IPS DF 6.9 (cell line): ENCODE results near the gene AMPH.

Experiments
- DNase-seq: peaks from one replicate; pipeline ENCODE4 v3.0.0-alpha.2; 2013; ENCODE audit warnings: low read depth, low spot score
- H3K27ac ChIP-seq: one replicate; pipeline ENCODE4 v1.5.1; 2013; ENCODE audit warnings: low read length, control low read depth
- H3K27me3 ChIP-seq: 2 replicates; pipeline ENCODE4 v1.6.1; 2013; ENCODE audit warnings: mild to moderate bottlenecking, low read length; ENCODE audit not compliant: control insufficient read depth, insufficient read depth
- H3K36me3 ChIP-seq: 2 replicates; pipeline ENCODE4 v1.6.1; 2013; ENCODE audit warnings: low read length; ENCODE audit not compliant: control insufficient read depth, insufficient read depth
- H3K4me1 ChIP-seq: 2 replicates; pipeline ENCODE4 v1.6.1; 2013; ENCODE audit warnings: low read length; ENCODE audit not compliant: control insufficient read depth, insufficient read depth
- H3K4me3 ChIP-seq: 2 replicates; pipeline ENCODE4 v1.5.1; 2013; ENCODE audit warnings: mild to moderate bottlenecking, low read length
- H3K9me3 ChIP-seq: 2 replicates; pipeline ENCODE4 v1.6.1; 2013; ENCODE audit warnings: low read length, inconsistent platforms; ENCODE audit not compliant: control insufficient read depth, insufficient read depth
- WGBS: extraction: QIAGEN DNeasy Blood & Tissue Kit; methylation state at CpG from one replicate; pipeline ENCODE4 v1.1.7; 2013; ENCODE audit warnings: mixed read lengths, missing lambda C conversion rate; ENCODE audit not compliant: insufficient read length, insufficient coverage; 5-methylcytosine and 5-hydroxymethylcytosine counted together

Gene AMPH

GRCh38 chr7:38628630-38629385 lies 2.4 kb downstream of the AMPH start:
- no peak overlapping the region for H3K4me3 ChIP-seq
- H3K27ac ChIP-seq = no peak overlapping the region
- H3K9me3 ChIP-seq = no peaks in the 10 kb centered on the region
- WGBS = no CpG with 5 or more reads among the region's 5 CpGs
- H3K27me3 ChIP-seq = peaks cover 15% of the 10 kb centered on the region
- H3K4me1 ChIP-seq = no peaks in the 10 kb centered on the region
- DNase-seq = no peak
- no peaks in the 10 kb centered on the region; the same call in 1 of the 2 replicates for H3K36me3 ChIP-seq

- Histone ChIP-seq H3K4me3 (no peak overlapping the region), H3K36me3 (no peaks in the 10 kb centered on the region; the same call in 1 of the 2 replicates), H3K27ac (no peak overlapping the region), H3K27me3 (peaks cover 9% of the 10 kb centered on the region), H3K9me3 (no peaks in the 10 kb centered on the region), H3K4me1 (peaks cover 2% of the 10 kb centered on the region; the same call in 1 of the 2 replicates)
- no peak for DNase-seq
Measured at GRCh38 chr7:38625866-38626265, 5.3 kb downstream of the AMPH start.

DNA sequence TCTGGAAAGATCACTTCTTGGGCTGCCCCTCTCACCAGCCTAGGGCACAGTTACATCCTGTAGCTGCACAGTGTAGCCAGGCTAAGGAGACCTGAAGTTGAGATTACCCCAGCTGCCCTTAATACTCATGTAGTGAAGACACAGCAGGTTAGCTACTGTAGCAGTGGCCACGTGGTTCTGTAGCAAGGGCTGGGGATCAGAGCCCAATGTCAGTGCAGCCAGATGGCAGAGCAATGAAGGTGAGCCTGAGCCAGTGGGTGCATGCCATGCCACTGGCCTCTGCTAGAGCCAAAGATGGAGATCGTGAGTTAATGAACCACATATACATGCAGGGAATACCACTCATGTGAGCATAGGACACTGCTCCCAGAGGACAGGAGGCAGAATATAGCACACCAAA lies 15.5 kb downstream of the AMPH start:
- no peak overlapping the region for H3K4me3 ChIP-seq
- no peaks in the 10 kb centered on the region for H3K36me3 ChIP-seq
- H3K9me3 ChIP-seq = no peaks in the 10 kb centered on the region
- WGBS = no CpG with 5 or more reads among the region's 2 CpGs
- no peak for DNase-seq
- no peak overlapping the region for H3K27ac ChIP-seq
- H3K27me3 ChIP-seq = no peaks in the 10 kb centered on the region
- H3K4me1 ChIP-seq = no peaks in the 10 kb centered on the region

DNA sequence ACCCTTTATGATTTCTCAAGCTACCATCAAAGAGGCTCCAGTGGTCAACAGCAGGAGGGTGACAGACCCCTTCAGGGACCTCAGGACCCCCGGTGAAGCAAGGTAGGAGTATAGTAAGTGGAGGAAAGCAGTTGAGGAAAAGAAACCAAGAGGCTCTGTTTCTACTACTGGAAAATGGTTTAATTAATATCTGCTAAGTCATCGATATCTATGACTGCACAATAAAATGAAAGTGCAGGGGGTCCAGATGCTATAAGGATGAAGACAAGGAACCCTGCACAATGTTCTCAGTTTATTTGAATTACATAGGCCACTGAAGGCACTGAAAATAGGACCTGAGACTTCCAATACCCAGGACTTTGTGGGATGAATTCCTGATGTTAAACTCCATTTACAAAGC lies 23.7 kb downstream of the AMPH start:
- Histone ChIP-seq H3K27me3 (no peaks in the 10 kb centered on the region), H3K27ac (no peak overlapping the region), H3K4me3 (no peak overlapping the region), H3K9me3 (no peaks in the 10 kb centered on the region), H3K36me3 (no peaks in the 10 kb centered on the region), H3K4me1 (no peaks in the 10 kb centered on the region)
- no CpG with 5 or more reads among the region's 2 CpGs for WGBS
- DNase-seq = no peak

- no CpG with 5 or more reads among the region's 3 CpGs for WGBS
- Histone ChIP-seq H3K4me3 (no peak overlapping the region), H3K27me3 (no peaks in the 10 kb centered on the region), H3K36me3 (no peaks in the 10 kb centered on the region), H3K27ac (no peak overlapping the region), H3K9me3 (no peaks in the 10 kb centered on the region; the same call in 1 of the 2 replicates), H3K4me1 (no peaks in the 10 kb centered on the region)
- DNase-seq = no peak
Measured at GRCh38 chr7:38600741-38601140, 30.4 kb downstream of the AMPH start.

DNA sequence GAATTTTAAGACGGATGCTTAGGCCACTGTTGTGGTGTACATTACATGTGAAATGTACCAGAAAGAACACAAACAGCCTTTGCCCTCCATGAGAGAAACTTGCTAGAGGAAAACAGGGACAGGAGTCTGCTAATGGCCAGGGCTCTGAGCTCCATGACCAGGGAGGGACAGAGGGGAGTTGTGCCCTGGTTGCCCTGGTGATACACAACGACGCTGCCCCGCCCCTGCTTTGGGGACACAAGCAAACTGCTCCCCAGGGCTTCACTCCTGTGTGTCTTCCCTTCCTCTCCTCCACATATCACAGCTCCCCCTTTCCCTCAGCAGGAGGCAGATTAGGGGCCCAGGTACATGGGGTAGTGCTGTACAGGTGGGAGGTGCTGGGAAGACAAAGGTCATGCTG lies 36.2 kb downstream of the AMPH start:
- Histone ChIP-seq H3K27ac (no peak overlapping the region), H3K36me3 (no peaks in the 10 kb centered on the region), H3K4me1 (no peaks in the 10 kb centered on the region), H3K4me3 (no peak overlapping the region), H3K27me3 (no peaks in the 10 kb centered on the region), H3K9me3 (no peaks in the 10 kb centered on the region; the same call in 1 of the 2 replicates)
- WGBS = no CpG with 5 or more reads among the region's 4 CpGs
- no peak for DNase-seq

DNA sequence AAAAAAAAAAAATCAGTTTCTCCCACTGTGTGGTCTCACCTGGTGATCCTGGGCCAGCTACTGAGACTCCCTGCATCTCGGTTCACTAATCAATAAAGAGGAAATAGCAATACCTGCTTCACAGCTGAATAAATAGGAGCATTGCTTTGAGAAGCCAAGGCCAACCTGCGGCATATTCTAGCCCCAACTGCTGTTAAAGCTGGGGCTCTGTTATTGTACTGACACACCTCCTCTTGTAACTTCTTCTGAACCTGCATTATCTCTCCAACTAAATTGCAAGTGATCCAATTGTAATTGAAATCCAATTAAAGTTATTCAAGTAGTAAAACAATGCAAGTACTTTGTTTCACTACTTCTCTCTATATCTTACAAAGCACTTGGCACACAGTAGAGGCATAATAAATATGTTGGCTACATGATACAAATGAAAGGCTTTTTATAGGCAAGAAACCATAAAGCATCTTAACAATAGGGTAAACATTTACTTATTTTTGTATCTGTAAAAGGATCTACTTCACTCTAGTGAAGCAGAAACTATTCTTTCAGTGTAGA lies 38.4 kb downstream of the AMPH start:
- Histone ChIP-seq H3K4me1 (no peaks in the 10 kb centered on the region), H3K36me3 (no peaks in the 10 kb centered on the region), H3K9me3 (no peaks in the 10 kb centered on the region; the same call in 1 of the 2 replicates), H3K27me3 (no peaks in the 10 kb centered on the region), H3K27ac (no peak overlapping the region), H3K4me3 (no peak overlapping the region)
- no CpG with 5 or more reads among the region's 2 CpGs for WGBS
- no peak for DNase-seq

DNA sequence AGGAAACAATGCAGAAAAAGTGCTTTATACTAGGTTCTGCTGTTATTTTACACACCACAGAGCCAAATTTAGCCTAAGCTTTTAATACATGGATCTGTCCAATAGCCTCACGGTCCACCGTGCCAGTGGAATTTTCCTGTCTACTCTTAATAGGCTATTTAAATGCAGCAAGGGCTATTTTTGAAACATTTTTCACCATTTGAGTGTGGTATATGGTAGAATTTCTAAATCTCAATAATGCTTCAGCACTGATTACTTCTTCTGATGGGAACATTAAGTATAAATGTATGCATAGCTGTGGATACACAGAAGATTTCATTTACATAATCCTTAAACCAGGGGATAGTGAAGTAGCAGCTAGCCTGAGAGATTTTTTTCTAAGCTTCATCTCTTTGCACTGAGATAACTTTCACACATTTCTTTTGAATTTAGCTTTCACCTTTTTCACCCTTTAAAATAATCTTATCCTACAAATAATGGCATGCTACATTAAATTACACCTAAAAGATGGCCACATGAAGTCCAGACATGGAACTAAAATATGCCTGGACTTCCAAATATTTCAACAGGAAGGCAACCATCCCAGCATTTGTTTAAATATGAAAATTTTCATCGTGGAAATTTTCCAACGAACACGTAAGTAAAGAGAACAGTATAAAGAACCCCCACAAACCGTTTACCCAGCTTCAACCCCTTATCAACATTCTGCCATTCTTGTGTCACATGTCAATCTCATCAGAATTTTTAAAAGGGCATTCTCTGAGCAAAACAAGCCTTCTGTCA lies 45.4 kb downstream of the AMPH start:
- Histone ChIP-seq H3K9me3 (no peaks in the 10 kb centered on the region), H3K4me1 (no peaks in the 10 kb centered on the region), H3K4me3 (no peak overlapping the region), H3K27ac (no peak overlapping the region), H3K36me3 (no peaks in the 10 kb centered on the region), H3K27me3 (no peaks in the 10 kb centered on the region)
- no peak for DNase-seq
- WGBS = no CpG with 5 or more reads among the region's 6 CpGs

DNA sequence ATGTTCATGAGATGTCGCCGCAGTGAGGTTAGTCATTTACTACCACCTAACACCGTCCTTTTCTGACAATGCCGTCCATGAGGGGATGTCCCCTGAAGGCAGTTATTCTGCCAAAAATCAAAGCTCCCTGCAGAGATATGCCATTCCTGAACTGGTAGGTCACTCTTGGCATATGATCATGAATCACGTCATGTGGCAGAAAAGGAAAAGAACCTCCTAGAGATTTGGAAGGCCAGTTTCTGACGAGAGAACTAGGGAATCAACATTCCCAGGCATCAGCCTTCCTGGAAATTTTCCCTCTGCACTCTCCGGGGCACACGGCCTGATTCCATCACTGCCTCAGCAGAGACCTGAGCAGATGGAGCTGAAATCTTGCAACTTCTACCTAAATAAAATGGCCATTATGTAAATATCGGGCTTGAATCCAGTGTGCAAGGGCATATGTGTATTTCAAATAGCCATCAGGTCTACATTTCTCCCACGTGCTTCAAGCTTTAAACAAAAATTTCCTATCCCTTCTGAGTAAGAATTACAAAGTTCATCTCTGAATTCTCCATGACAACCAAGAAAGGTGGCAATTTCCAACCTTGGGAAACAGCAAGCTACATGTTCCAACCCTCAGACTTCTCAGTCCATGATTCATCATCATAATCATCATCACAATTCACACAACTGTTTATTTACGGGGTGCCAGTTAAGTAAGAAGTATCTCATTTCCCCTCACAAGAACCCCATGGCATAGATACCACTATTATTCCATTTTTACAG lies 46.5 kb downstream of the AMPH start:
- no peak overlapping the region for H3K27ac ChIP-seq
- no CpG with 5 or more reads among the region's 11 CpGs for WGBS
- no peak overlapping the region for H3K4me3 ChIP-seq
- H3K36me3 ChIP-seq = no peaks in the 10 kb centered on the region
- H3K27me3 ChIP-seq = no peaks in the 10 kb centered on the region
- H3K9me3 ChIP-seq = no peaks in the 10 kb centered on the region
- no peaks in the 10 kb centered on the region for H3K4me1 ChIP-seq
- no peak for DNase-seq

DNA sequence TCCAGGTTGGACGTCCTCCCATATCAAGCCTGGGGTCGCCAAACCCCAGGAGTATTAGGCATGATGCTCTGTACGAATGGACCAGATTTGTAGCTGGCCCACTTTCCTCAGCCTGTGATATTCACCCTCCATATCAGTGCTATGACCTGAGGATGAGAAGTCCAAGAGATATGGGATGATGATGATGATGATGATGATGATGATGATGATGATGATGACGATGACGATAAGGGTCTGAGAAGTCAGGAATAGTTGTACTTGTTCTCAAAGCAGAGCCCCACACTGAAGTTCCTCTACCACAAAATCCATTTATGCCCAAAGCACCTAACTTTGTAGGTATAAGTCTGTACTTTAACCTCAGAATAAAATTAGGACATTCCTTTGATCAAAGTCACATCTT lies 50.7 kb downstream of the AMPH start:
- Histone ChIP-seq H3K4me3 (no peak overlapping the region), H3K4me1 (no peaks in the 10 kb centered on the region), H3K27ac (no peak overlapping the region), H3K9me3 (no peaks in the 10 kb centered on the region), H3K27me3 (no peaks in the 10 kb centered on the region), H3K36me3 (no peaks in the 10 kb centered on the region)
- DNase-seq = no peak
- no CpG with 5 or more reads among the region's 5 CpGs for WGBS
